Natural killer cell (primary cell): ENCODE measurements around the gene KIAA1671. TPM values are rescaled to one million over a fixed set of nuclear protein-coding genes. Genes with fewer than 3 reads are reported as not detected.
A peak's percentile ranks its signal among the peaks of the same experiment; 100 is the strongest.

Experiments used
- ATAC-seq, 3 donors: fragments of 150-1000 bp in 2 of 3; fragments of 200-7000 bp in 1 of 3; cut with Tn5 transposase; 1 replicate in 1 of 3; 2 replicates in 2 of 3; pipeline ENCODE4 v1.10.0; 2021; ENCODE audit warnings: mild to moderate bottlenecking in 2 of 3, moderate library complexity in 2 of 3
- DNase-seq, 2 donors: peaks; one replicate each; pipeline versions ENCODE4 v3.0.0 to v3.0.0-alpha.2; 2013 to 2021; ENCODE audit warnings: mixed read lengths in 1 of 2
- H3K27ac ChIP-seq: one replicate; pipeline ENCODE4 v1.5.1; 2013; ENCODE audit warnings: mild to moderate bottlenecking, low read length
- H3K27me3 ChIP-seq: one replicate; pipeline ENCODE4 v1.6.1; 2013; ENCODE audit warnings: low read length; ENCODE audit not compliant: control insufficient read depth, insufficient read depth
- H3K36me3 ChIP-seq: one replicate; pipeline ENCODE4 v1.6.1; 2013; ENCODE audit warnings: low read length; ENCODE audit not compliant: control insufficient read depth, insufficient read depth
- H3K4me1 ChIP-seq: one replicate; pipeline ENCODE4 v1.6.1; 2013; ENCODE audit warnings: low read length; ENCODE audit not compliant: control insufficient read depth, insufficient read depth
- H3K4me3 ChIP-seq: one replicate; pipeline ENCODE4 v1.5.1; 2013; ENCODE audit warnings: low read length
- H3K9me3 ChIP-seq: one replicate; pipeline ENCODE4 v1.6.1; 2013; ENCODE audit warnings: low read length; ENCODE audit not compliant: control insufficient read depth, insufficient read depth
- H3K27ac Mint-ChIP-seq, 2 donors: one replicate each; pipeline ENCODE4 v1.8.0; 2022; ENCODE audit warnings: mild to moderate bottlenecking in 2 of 2, mixed read lengths in 2 of 2, moderate library complexity in 1 of 2
- H3K27me3 Mint-ChIP-seq, 2 donors: one replicate each; pipeline ENCODE4 v1.8.0; 2022; ENCODE audit warnings: low read depth in 2 of 2, mixed read lengths in 2 of 2
- H3K36me3 Mint-ChIP-seq: one replicate; pipeline ENCODE4 v1.8.0; 2022; ENCODE audit warnings: mixed read lengths
- H3K4me1 Mint-ChIP-seq, 2 donors: one replicate each; pipeline ENCODE4 v1.8.0; 2022; ENCODE audit warnings: mixed read lengths in 2 of 2
- H3K4me3 Mint-ChIP-seq: one replicate; pipeline ENCODE4 v1.8.0; 2022; ENCODE audit warnings: mild to moderate bottlenecking, moderate library complexity, mixed read lengths
- H3K9me3 Mint-ChIP-seq, 2 donors: one replicate each; pipeline ENCODE4 v1.8.0; 2022; ENCODE audit warnings: mixed read lengths in 2 of 2
- CTCF ChIP-seq: fragments of 200-600 bp; IDR thresholded peaks from one replicate; pipeline ENCODE4 v1.8.0; 2022; ENCODE audit warnings: antibody characterized with exemption
- WGBS: methylation state at CpG from one replicate; pipeline ENCODE4 v1.1.7; 2013; ENCODE audit warnings: missing lambda C conversion rate; ENCODE audit not compliant: insufficient coverage; 5-methylcytosine and 5-hydroxymethylcytosine counted together
- intact Hi-C: fragments of 100-400 bp; cut with micrococcal nuclease; formaldehyde crosslinking; loops from one replicate; pipeline ENCODE4 v1.14.2; 2022
- total RNA-seq, 4 donors: library from RNA; stranded (reverse); fragments of 120-200 nt in 1 of 4; gene quantifications; one replicate each; pipeline versions ENCODE4 v1.2.3 to v1.2.4, GENCODE V29; 2013 to 2022

Gene KIAA1671
- total RNA-seq, 3 donors from 2014 or later (not counting 1 experiment from before 2014, with no cell fraction given) = 3.6 to 24.0 (median 7.3) TPM

- H3K4me1 Mint-ChIP-seq = peaks cover 64 to 90% of the 10 kb centered on the region in 2 donors
- no peaks in the 10 kb centered on the region for H3K9me3 Mint-ChIP-seq
- no peak for ATAC-seq
Observed at GRCh38 chr22:25069758-25070481, 117.4 kb downstream of the KIAA1671 start.

GRCh38 chr22:25070956-25071355 is 118.4 kb downstream of the KIAA1671 start:
- no peaks in the 10 kb centered on the region for H3K36me3 ChIP-seq
- H3K4me1 ChIP-seq = peaks cover 86% of the 10 kb centered on the region
- Mint-ChIP-seq H3K4me3 (peak overlapping the region; percentile 92), H3K36me3 (no peaks in the 10 kb centered on the region), H3K4me1 (peaks cover 71 to 94% of the 10 kb centered on the region in 2 donors), H3K27me3 (no peaks in the 10 kb centered on the region), H3K9me3 (no peaks in the 10 kb centered on the region), H3K27ac (peak overlapping the region; percentile 92)
- TF ChIP-seq CTCF = no peak
- no peak for ATAC-seq
- no peak overlapping the region for H3K27ac ChIP-seq
- no peaks in the 10 kb centered on the region for H3K9me3 ChIP-seq
- 71% methylated on average over 3 of the region's 3 CpGs for WGBS
- H3K27me3 ChIP-seq = no peaks in the 10 kb centered on the region
- intact Hi-C loops = no loop called here
- no peak overlapping the region for H3K4me3 ChIP-seq
- peak in 1 of 2 donors; percentile 39 for DNase-seq

More at GRCh38 chr22:25069758-25070481, 117.4 kb downstream of the KIAA1671 start:
- intact Hi-C loops = no loop called here
- no peak overlapping the region for H3K4me3 ChIP-seq
- peak overlapping the region; percentile 34 for H3K27ac ChIP-seq
- Mint-ChIP-seq H3K36me3 (no peaks in the 10 kb centered on the region), H3K27me3 (no peaks in the 10 kb centered on the region), H3K4me3 (peak overlapping the region; percentile 92), H3K27ac (peak overlapping the region; percentile 92)
- no peaks in the 10 kb centered on the region for H3K36me3 ChIP-seq
- no peaks in the 10 kb centered on the region for H3K27me3 ChIP-seq
- no peaks in the 10 kb centered on the region for H3K9me3 ChIP-seq
- peaks cover 82% of the 10 kb centered on the region for H3K4me1 ChIP-seq
- no peak for TF ChIP-seq CTCF
- peak in 1 of 2 donors; percentile 71 for DNase-seq
- 33% methylated on average over 29 of the region's 29 CpGs for WGBS

- Histone ChIP-seq H3K4me1 (peaks cover 86% of the 10 kb centered on the region), H3K27me3 (no peaks in the 10 kb centered on the region), H3K36me3 (no peaks in the 10 kb centered on the region), H3K4me3 (no peak overlapping the region), H3K9me3 (no peaks in the 10 kb centered on the region), H3K27ac (no peak overlapping the region)
- intact Hi-C loops = no loop called here
- H3K4me1 Mint-ChIP-seq = peaks cover 74 to 97% of the 10 kb centered on the region in 2 donors
- H3K27ac Mint-ChIP-seq = peak overlapping the region; percentile 92
- peak overlapping the region; percentile 92 for H3K4me3 Mint-ChIP-seq
- DNase-seq (no peak), ATAC-seq (no peak)
- no peaks in the 10 kb centered on the region for H3K27me3 Mint-ChIP-seq
- H3K36me3 Mint-ChIP-seq = no peaks in the 10 kb centered on the region
- TF ChIP-seq CTCF = no peak
- no peaks in the 10 kb centered on the region for H3K9me3 Mint-ChIP-seq
- 86% methylated on average over 6 of the region's 6 CpGs for WGBS
Observed at GRCh38 chr22:25071720-25072119, 119.2 kb downstream of the KIAA1671 start.
